Glutamatergic neuron (in vitro differentiated cells): Measurements from ENCODE around the gene EXT2. TPM values are rescaled to one million over a fixed set of nuclear protein-coding genes. Genes with fewer than 3 reads are reported as not detected.

Experiments
- DNase-seq: peaks from one replicate; pipeline ENCODE4 v3.0.0; 2022
- H3K27ac Mint-ChIP-seq: one replicate; pipeline ENCODE4 v1.8.0; 2020; ENCODE audit warnings: mild to moderate bottlenecking, mixed read lengths, inconsistent platforms; ENCODE audit not compliant: unreplicated experiment
- H3K27me3 Mint-ChIP-seq: one replicate; pipeline ENCODE4 v1.8.0; 2020; ENCODE audit warnings: mild to moderate bottlenecking, moderate library complexity, mixed read lengths, inconsistent platforms; ENCODE audit not compliant: unreplicated experiment
- H3K36me3 Mint-ChIP-seq: one replicate; pipeline ENCODE4 v1.8.0; 2020; ENCODE audit warnings: mild to moderate bottlenecking, mixed read lengths, inconsistent platforms; ENCODE audit not compliant: unreplicated experiment
- H3K4me1 Mint-ChIP-seq: one replicate; pipeline ENCODE4 v1.8.0; 2020; ENCODE audit warnings: mild to moderate bottlenecking, low read depth, mixed read lengths, inconsistent platforms; ENCODE audit not compliant: unreplicated experiment
- H3K4me3 Mint-ChIP-seq: one replicate; pipeline ENCODE4 v1.8.0; 2020; ENCODE audit warnings: mild to moderate bottlenecking, mixed read lengths, inconsistent platforms; ENCODE audit not compliant: unreplicated experiment
- H3K9me3 Mint-ChIP-seq: one replicate; pipeline ENCODE4 v1.8.0; 2020; ENCODE audit warnings: mild to moderate bottlenecking, moderate library complexity, mixed read lengths, inconsistent platforms; ENCODE audit not compliant: unreplicated experiment
- CTCF ChIP-seq: fragments of 200-600 bp; sonication (generic); IDR thresholded peaks from one replicate; pipeline ENCODE4 v1.5.0; 2021; ENCODE audit not compliant: partially characterized antibody, unreplicated experiment
- total RNA-seq: library from RNA; stranded (reverse); fragmentation: NEBNext Ultra II Directional; extraction: Animal tissue kit (Norgen Biotek cat#: 25700); gene quantifications from one replicate; pipeline ENCODE4 v1.2.1, GENCODE V29; 2021; ENCODE audit not compliant: unreplicated experiment

Gene EXT2
- total RNA-seq, 1 donor from 2014 or later = 46.3 TPM

GRCh38 chr11:44094260-44094868 is 1.1 kb upstream of the EXT2 start:
- no peak overlapping the region for H3K4me3 Mint-ChIP-seq
- no peaks in the 10 kb centered on the region for H3K36me3 Mint-ChIP-seq
- peaks cover 1% of the 10 kb centered on the region for H3K27me3 Mint-ChIP-seq
- peaks cover 2% of the 10 kb centered on the region for H3K9me3 Mint-ChIP-seq
- peak; percentile 77 for DNase-seq
- no peaks in the 10 kb centered on the region for H3K4me1 Mint-ChIP-seq
- peak; percentile 72 for TF ChIP-seq CTCF
- H3K27ac Mint-ChIP-seq = no peak overlapping the region

- no peak for DNase-seq
- H3K4me1 Mint-ChIP-seq = no peaks in the 10 kb centered on the region
- H3K27me3 Mint-ChIP-seq = peaks cover 1% of the 10 kb centered on the region
- no peaks in the 10 kb centered on the region for H3K36me3 Mint-ChIP-seq
- H3K27ac Mint-ChIP-seq = no peak overlapping the region
- TF ChIP-seq CTCF = no peak
- peak overlapping the region; percentile 88 for H3K4me3 Mint-ChIP-seq
- H3K9me3 Mint-ChIP-seq = peaks cover 2% of the 10 kb centered on the region
Measured at GRCh38 chr11:44096360-44097185, 1.1 kb downstream of the EXT2 start.

- H3K4me3 Mint-ChIP-seq = no peak overlapping the region
- DNase-seq = no peak
- H3K27ac Mint-ChIP-seq = no peak overlapping the region
- H3K36me3 Mint-ChIP-seq = no peaks in the 10 kb centered on the region
- peaks cover 2% of the 10 kb centered on the region for H3K9me3 Mint-ChIP-seq
- no peak for TF ChIP-seq CTCF
- peaks cover 2% of the 10 kb centered on the region for H3K4me1 Mint-ChIP-seq
- H3K27me3 Mint-ChIP-seq = peaks cover 1% of the 10 kb centered on the region
Measured at GRCh38 chr11:44097821-44098220, 2.3 kb downstream of the EXT2 start.

- Mint-ChIP-seq H3K27ac (no peak overlapping the region), H3K4me1 (peaks cover 2% of the 10 kb centered on the region), H3K9me3 (peaks cover 2% of the 10 kb centered on the region), H3K27me3 (peaks cover under 1% of the 10 kb centered on the region), H3K4me3 (no peak overlapping the region), H3K36me3 (no peaks in the 10 kb centered on the region)
- TF ChIP-seq CTCF = no peak
- DNase-seq = no peak
Measured at GRCh38 chr11:44101098-44101497, 5.6 kb downstream of the EXT2 start.
